Measurements from ENCODE around the gene FGF9. TPM values are rescaled to one million over a fixed set of nuclear protein-coding genes. Genes with fewer than 3 reads are reported as not detected.

Gene FGF9
- total and polyA plus RNA-seq, 2 of the 8 experiments (the other 6 are each of a cell fraction or from before 2014, with no cell fraction given) = 0.02 TPM; not detected in 1

GRCh38 chr13:21748166-21748565 is 77.3 kb downstream of the FGF9 start:
- Histone ChIP-seq H3K79me2 (ENCODE audit: control insufficient read depth in 1 of 2, insufficient read depth in 2 of 2, low read length in 2 of 2) (no peaks in the 10 kb centered on the region), H2BK15ac (ENCODE audit: low read length) (no peak overlapping the region), H3K4me2 (ENCODE audit: insufficient read depth in 1 of 2, low read depth in 2 of 2, low read length in 2 of 2) (no peak overlapping the region), H3K4me3 (ENCODE audit: extremely low read depth in 1 of 4, insufficient read depth in 2 of 4, low read depth in 3 of 4, low read length in 4 of 4) (no peak overlapping the region), H3K23ac (ENCODE audit: insufficient read length) (no peak overlapping the region), H2BK12ac (ENCODE audit: low read depth, low read length) (no peak overlapping the region), H2BK20ac (ENCODE audit: low read length) (no peak overlapping the region), H4K5ac (ENCODE audit: insufficient read length, low read depth, low read length) (no peak overlapping the region), H3K56ac (replicated peaks; ENCODE audit: insufficient read length, low read depth, low read length) (no peak overlapping the region), H3K36me3 (ENCODE audit: control insufficient read depth in 2 of 4, insufficient read depth in 4 of 4, low read length in 3 of 4) (no peaks in the 10 kb centered on the region), H3K27me3 (replicated peaks in 1 of 4; ENCODE audit: control insufficient read depth in 3 of 4, extremely low read depth in 1 of 4, insufficient read depth in 3 of 4, low read length in 3 of 4) (no peaks in the 10 kb centered on the region), H3K23me2 (ENCODE audit: low read depth, low read length) (peaks cover 2% of the 10 kb centered on the region; the same call in 1 of the 2 replicates), H4K8ac (ENCODE audit: extremely low read depth, insufficient read depth, low read length) (no peak overlapping the region), H3K14ac (ENCODE audit: insufficient read length) (no peak overlapping the region), H4K91ac (replicated peaks; ENCODE audit: insufficient read length, low read length) (no peak overlapping the region), H3K79me1 (ENCODE audit: low read depth, low read length) (no peaks in the 10 kb centered on the region), H2AK5ac (ENCODE audit: low read depth, low read length) (no peak overlapping the region), H2AFZ (ENCODE audit: low read length) (no peak overlapping the region), H3K4ac (replicated peaks; ENCODE audit: insufficient read length, low read depth, low read length) (no peak overlapping the region), H3K4me1 (replicated peaks in 1 of 4; ENCODE audit: control insufficient read depth in 3 of 4, insufficient read depth in 4 of 4, low read length in 3 of 4) (no peaks in the 10 kb centered on the region), H3K9me3 (ENCODE audit: insufficient read depth in 2 of 2, low read depth in 1 of 2, low read length in 1 of 2) (no peaks in the 10 kb centered on the region), H3K9ac (replicated peaks in 1 of 4; ENCODE audit: extremely low read depth in 1 of 4, low read depth in 3 of 4, low read length in 3 of 4) (no peak overlapping the region), H3K27ac (ENCODE audit: low read depth, low read length) (no peak overlapping the region), H3K18ac (ENCODE audit: extremely low read depth, low read length) (no peak overlapping the region), H2BK120ac (replicated peaks; ENCODE audit: low read depth, low read length) (no peak overlapping the region), H4K20me1 (replicated peaks in 1 of 2; ENCODE audit: control insufficient read depth in 1 of 2, insufficient read depth in 2 of 2, low read length in 2 of 2) (no peaks in the 10 kb centered on the region), H2BK5ac (ENCODE audit: low read depth, low read length) (no peak overlapping the region)
- ChIA-PET POLR2A (ENCODE audit: partially characterized antibody) (no interaction called here), CTCF (ENCODE audit: partially characterized antibody) (interaction anchor here (1.1 to 1.5 kb wide), 2 partner anchors 11 to 110 kb away, joined by 3 to 7 read pairs; no protein-coding TSS in a partner anchor)
- FAIRE-seq (no peak), DNase-seq (ENCODE audit: low read depth in 1 of 2, low spot score in 2 of 2) (no peak)
- 88% methylated on average over 1 of the region's 1 CpG; no CpG with 5 or more reads in 1 of the 2 experiments for WGBS, 2 experiments (ENCODE audit: extremely low coverage in 1 of 2, insufficient coverage in 1 of 2, insufficient read length in 1 of 2, insufficient replicate concordance in 2 of 2, low coverage in 1 of 2, low lambda C conversion rate in 2 of 2, missing lambda C conversion rate in 1 of 2)
- TF ChIP-seq MAFK (IDR thresholded peaks at IDR 0.05; ENCODE audit: low read depth, low read length) (no peak), ASH2L (IDR thresholded peaks at IDR 0.05; ENCODE audit: low read length) (no peak), KDM4A (IDR thresholded peaks at IDR 0.05; ENCODE audit: low read depth, low read length, severe bottlenecking) (no peak), TAF1 (IDR thresholded peaks at IDR 0.05; ENCODE audit: low read depth, low read length) (no peak), POU5F1 (IDR thresholded peaks at IDR 0.05; ENCODE audit: low read depth, low read length) (no peak), TCF12 (IDR thresholded peaks at IDR 0.05; ENCODE audit: low read depth, low read length) (no peak), SIRT6 (IDR thresholded peaks at IDR 0.05; ENCODE audit: low read length) (no peak), SP1 (IDR thresholded peaks at IDR 0.05; ENCODE audit: low read depth, low read length) (no peak), RXRA (IDR thresholded peaks at IDR 0.05; ENCODE audit: insufficient read depth, low read depth, low read length) (no peak), CBX8 (IDR thresholded peaks at IDR 0.05; ENCODE audit: borderline replicate concordance, low read depth, low read length) (no peak), POLR2AphosphoS5 (IDR thresholded peaks at IDR 0.05; ENCODE audit: low read depth, low read length) (no peak), CTCF (IDR thresholded peaks at IDR 0.05; ENCODE audit: control extremely low read depth in 1 of 3, insufficient read depth in 1 of 3, low read depth in 1 of 3, low read length in 3 of 3) (no peak), RNF2 (IDR thresholded peaks at IDR 0.05; ENCODE audit: borderline replicate concordance, low read depth, low read length, missing control alignments, poor library complexity, severe bottlenecking) (no peak)

Measured in H1 (cell line).